Activated CD4-positive, alpha-beta T cell treated with anti-CD3 and anti-CD28 coated beads, Interleukin-2, Interleukin-6, amounts not matched to agents 100 ng/mL and 50 ng/mL, durations not matched to agents 16 hours and 8 hours (primary cell): ENCODE data around the gene DPP6.
"Not testable (repeated sequence)": the region's sequence is repeated elsewhere in the genome, so short reads cannot be mapped to it uniquely, and the experiment has no call there.

ENCODE experiments used
- DNase-seq: peaks from one replicate; pipeline ENCODE4 v3.0.0-alpha.2; 2020

Gene DPP6

DNA sequence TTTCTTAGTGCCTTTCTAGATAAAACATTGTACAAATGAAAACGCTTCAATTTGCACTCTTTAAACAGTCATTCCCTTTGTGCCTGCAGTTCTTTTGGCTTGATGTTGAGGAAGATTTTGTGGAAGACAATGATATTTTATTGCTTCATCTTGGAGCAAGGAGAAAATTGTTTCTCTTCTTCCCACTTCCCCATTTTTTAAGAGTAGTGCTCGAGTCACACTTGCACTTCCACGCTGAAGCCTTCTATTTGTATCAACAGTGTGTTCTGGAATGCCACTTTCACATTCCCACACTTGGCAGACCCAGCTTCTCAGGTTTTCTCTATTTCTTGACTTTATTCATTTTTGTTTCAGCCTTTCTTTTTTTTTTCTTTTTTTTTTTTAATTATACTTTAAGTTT lies 581.4 kb downstream of the DPP6 start:
- DNase-seq, result no peak

DNA sequence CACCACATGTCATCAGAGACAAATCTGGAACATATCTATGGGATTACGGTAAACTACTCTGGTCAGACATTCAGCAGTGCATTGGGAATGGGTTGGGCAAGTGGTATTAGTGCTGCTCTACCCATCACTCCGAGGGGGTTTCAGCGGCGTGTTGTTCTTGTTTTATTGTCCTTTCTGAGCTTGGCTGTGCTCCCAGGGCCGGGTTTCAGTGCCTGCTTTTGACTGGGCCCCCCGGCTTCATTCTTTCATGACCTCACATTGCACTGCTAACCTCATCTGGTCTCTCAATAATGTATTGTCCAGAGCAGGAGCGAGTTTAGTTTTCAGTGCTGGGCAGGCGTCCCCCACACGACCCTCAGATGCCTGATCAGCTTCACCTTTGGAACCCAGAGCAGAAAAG lies 586.1 kb downstream of the DPP6 start:
- DNase-seq, result no peak

GRCh38 chr7:154640266-154640865 lies 588.2 kb downstream of the DPP6 start:
- DNase-seq, result no peak

DNA sequence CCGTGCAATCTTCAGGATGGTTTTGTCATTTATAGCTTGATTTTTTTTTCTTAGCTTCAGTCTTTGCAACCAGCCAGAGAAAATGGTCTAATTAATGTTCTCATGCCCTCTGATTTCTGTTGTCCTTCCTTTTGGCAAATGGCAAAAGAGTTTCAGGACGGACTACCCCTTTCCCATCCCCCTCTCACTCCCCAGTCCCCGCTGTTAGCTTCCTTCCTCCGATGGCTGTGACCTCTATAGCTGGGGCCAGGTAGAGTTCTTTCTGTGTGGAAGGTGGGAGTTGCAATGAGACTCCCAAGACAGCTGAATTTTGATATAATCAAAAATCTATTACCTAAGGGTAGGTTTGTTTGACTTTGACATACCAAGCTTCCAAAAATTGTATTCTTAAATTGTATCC lies 588.7 kb downstream of the DPP6 start:
- DNase-seq, result no peak

- DNase-seq, result no peak
These were observed 592.2 kb downstream of the DPP6 start for GRCh38 chr7:154644366-154644765.

DNA sequence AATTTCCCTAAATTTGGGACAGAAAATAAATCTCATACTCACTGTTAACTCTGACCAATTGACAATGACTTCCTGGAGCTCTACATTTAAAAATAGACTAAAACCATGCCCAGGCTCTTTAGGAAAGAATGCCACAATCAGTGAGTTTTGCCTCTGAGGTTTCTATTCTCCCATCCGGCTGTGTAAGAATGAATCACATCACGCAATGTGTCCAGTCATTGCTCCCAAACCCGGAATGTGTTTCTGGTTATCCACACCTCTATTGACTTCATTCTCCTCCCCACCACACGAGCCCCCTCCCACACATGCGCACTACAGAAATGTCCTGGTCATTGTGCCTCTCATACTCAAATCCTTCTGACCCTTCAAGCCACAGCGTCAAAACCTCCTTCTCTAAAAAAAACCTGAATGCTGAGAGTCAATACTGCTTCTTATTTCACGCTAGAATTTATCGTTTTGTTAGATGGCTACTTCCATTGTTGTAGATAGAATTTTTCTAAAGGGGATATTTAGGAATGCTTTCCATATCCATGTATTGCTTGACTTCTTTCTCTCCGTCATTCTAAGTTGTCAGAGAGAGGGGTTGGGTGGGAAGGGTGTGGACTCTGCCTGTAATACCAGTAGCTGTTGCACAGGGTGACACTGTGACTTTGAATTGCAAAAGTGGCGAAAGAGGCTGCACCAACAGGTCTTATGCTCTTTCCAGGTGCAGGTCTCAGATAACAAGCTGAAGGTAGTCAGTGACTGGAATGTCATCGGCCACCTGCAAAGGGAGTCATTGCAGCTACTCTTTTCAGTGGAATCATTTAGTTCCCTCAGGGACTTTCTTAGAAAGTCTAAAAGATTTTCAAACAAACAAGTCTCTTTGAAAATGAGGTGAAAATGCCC lies 594.2 kb downstream of the DPP6 start:
- no peak for DNase-seq

GRCh38 chr7:154647625-154648024 lies 595.4 kb downstream of the DPP6 start:
- DNase-seq, result no peak

GRCh38 chr7:154649015-154649414 lies 596.8 kb downstream of the DPP6 start:
- no peak for DNase-seq

DNA sequence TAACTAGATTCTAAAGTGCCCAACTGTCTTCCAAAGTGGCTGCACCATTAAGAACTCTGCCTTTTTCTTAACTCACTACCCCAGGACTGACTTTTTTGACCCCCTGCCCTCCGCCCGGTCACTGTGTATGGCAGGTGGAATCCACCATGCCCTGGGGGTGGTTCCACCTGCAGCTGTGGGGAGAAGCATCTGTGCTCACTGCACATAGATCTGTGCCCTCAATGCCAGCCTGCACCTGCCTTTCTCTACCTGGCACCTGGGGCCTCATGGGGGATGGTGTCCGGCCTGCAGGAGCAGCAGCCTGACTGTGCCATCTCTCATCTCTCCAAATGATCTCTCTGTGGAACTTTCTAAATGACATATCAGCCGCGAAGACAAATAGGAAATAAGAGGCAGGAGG lies 597.2 kb downstream of the DPP6 start:
- no peak for DNase-seq

- no peak for DNase-seq
These were observed 598.1 kb downstream of the DPP6 start for GRCh38 chr7:154650275-154650674.

GRCh38 chr7:154651501-154651900 lies 599.3 kb downstream of the DPP6 start:
- no peak for DNase-seq

DNA sequence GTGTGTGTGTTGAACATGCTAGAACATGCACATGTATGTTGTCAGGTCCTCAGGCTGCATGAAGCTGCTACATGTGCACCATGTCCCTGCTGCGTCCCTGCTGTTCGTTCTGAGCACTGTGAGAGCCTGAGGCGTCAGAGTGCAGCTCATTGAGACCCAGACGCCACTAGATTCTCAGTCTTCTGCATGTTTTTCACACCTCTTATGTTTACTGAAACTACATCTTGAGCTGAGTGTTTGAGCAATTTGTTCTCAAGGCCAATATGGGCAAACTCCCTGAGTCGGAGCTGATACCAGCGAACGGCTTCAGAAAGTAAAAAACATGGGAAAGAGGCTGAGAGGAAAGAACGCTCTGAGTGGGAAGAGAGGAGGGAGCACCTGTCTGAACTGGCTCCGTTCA lies 600.4 kb downstream of the DPP6 start:
- no peak for DNase-seq

DNA sequence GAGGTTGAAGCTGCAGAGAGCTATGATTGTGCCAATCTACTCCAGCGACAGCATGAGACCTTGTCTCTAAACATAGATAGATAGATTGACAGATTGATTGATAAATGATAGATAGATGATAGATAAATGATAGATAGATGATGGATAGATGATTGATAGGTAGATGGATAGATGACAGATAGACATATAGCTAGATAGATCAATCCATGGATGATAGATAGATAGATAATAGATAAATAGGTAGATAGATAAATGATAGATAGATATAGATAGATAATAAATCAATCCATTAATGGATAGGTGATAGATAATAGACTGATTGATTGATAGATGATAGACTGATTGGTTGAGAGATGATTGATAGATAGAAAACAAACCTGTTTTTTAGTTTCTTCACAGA lies 601.1 kb downstream of the DPP6 start:
- DNase-seq, result no peak

- no peak for DNase-seq
These were observed 604.4 kb downstream of the DPP6 start for GRCh38 chr7:154656618-154657017.

DNA sequence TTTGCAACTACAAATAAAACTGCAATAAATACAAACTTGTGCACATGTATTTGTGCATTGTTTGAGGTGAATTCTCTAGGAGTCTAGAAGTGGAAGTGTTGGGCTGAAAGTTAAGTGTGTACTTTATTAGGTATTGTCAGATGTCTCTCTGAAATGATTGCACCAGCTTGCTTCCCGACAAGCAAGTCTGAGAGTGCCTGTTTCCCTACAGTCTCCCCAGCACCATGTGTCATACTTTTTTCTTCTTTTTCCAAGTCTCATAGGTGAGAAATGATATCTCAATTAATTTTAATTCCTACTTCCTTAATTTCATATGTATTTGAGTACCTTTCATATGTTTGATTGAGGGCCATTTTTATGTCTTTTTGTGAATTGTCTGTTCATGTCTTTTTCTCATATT lies 614.6 kb downstream of the DPP6 start:
- no peak for DNase-seq

- no peak for DNase-seq
These were observed 620.6 kb downstream of the DPP6 start for GRCh38 chr7:154672659-154673415.

DNA sequence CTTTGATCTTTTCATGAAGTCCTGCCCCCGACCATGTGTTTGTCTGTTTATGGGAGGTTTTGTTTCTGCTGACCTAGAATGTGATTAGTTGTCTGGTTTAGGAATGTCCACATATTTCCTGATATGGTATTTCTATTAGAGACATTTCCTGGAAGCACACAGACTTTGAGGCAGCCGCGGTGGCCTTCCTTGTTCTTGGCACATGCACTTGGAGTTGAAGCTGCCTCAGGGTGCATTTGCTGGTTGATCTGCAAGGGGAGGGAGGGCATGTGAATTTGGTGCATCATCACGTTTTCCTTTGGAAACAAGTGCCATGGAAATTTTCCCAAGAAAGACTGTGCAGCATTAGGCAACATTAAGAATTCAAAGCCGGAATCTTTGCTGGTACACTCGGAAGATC lies 622.0 kb downstream of the DPP6 start:
- no peak for DNase-seq

DNA sequence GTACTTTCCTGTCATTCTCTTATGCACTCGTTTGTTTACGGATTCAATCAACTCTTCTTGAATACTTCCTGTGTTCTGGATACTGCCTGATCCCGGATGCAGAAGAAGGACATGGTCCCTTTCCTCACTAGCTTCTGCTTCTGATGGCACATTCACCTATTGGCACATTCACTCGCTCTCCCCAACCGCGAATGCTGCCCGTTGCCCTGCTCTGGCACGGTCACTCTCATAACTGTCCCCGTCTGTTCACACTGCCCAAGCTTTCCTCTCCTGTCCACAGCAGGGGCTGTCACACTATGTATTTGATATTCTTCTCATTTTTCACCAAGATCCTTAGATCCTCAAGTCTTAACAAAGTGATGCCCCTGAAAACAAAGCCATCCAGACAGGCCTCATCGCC lies 623.4 kb downstream of the DPP6 start:
- DNase-seq, result no peak

DNA sequence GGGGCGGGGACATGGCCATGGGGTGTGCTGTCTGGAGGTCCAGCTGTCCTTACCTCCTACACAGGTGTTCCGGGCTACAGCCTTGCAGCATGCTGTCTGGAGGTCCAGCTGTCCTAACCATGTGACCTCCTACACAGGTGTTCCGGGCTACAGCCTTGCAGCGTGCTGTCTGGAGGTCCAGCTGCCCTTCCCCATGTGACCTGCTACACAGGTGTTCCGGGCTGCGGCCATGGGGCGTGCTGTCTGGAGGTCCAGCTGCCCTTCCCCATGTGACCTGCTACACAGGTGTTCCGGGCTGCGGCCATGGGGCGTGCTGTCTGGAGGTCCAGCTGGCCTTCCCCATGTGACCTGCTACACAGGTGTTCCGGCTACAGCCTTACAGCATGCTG lies 623.8 kb downstream of the DPP6 start:
- DNase-seq, result not testable (repeated sequence)

- no peak for DNase-seq
These were observed 624.4 kb downstream of the DPP6 start for GRCh38 chr7:154676422-154677073.

DNA sequence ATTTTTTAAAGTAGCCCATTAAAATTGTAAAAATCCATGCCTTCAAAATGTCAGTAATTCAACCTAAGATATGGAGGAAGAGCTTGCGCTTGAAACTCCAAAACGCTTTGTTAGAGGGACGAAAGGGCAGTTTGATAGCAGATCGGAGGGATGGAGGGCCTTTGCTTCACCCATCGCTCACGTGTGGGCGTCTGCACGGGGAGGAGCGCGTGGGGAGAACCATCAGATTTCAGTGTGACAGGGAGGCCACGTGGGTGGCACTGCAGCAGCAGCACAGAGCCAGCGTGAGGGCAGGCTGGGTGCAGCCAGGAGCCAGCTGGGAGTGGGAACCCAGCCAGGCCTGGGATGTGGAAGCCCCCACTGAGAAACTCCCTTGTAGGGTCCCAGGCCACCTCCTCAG lies 625.3 kb downstream of the DPP6 start:
- DNase-seq, result no peak

DNA sequence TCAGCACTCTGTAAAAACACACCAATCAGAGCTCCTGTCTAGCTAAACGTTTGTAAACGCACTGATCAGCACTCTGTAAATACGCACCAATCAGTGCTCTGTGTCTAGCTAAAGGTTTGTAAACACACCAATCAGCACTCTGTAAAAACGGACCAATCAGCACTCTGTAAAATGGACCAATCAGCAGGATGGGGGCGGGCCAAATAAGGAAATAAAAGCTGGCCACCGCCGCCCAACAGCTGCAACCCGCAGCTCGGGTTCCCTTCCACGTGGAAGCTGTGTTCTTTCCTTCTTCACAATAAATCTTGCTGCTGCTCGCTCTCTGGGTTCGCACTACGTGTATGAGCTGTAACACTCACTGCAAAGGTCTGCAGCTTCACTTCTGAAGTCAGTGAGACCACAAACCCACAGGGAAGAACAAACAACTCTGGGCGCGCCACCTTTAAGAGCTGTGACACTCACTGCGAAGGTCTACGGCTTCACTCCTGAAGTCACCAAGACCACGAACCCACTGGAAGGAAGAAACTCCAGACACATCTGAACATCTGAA lies 625.9 kb downstream of the DPP6 start:
- not testable (repeated sequence) for DNase-seq
